Coronary artery (tissue), 2 donors: ENCODE measurements around the gene CARD11.

Experiments
- DNase-seq: peaks from one replicate; pipeline ENCODE4 v3.0.0-alpha.2; 2017; ENCODE audit warnings: low spot score
- H3K27ac ChIP-seq, 2 donors: fragments of 200-600 bp; sonication (generic); one replicate each; pipeline ENCODE4 v1.5.1; 2016 to 2019
- H3K4me3 ChIP-seq: fragments of 200-600 bp; sonication (generic); 2 replicates; pipeline ENCODE4 v1.5.1; 2016; ENCODE audit warnings: mild to moderate bottlenecking, moderate library complexity
- TF ChIP-seq, protein P1 (sequence below): fragments of 200-600 bp; sonication (generic); IDR thresholded peaks from one replicate; pipeline ENCODE4 v1.5.1; 2019; ENCODE audit warnings: antibody characterized with exemption

CARD11 gene

DNA sequence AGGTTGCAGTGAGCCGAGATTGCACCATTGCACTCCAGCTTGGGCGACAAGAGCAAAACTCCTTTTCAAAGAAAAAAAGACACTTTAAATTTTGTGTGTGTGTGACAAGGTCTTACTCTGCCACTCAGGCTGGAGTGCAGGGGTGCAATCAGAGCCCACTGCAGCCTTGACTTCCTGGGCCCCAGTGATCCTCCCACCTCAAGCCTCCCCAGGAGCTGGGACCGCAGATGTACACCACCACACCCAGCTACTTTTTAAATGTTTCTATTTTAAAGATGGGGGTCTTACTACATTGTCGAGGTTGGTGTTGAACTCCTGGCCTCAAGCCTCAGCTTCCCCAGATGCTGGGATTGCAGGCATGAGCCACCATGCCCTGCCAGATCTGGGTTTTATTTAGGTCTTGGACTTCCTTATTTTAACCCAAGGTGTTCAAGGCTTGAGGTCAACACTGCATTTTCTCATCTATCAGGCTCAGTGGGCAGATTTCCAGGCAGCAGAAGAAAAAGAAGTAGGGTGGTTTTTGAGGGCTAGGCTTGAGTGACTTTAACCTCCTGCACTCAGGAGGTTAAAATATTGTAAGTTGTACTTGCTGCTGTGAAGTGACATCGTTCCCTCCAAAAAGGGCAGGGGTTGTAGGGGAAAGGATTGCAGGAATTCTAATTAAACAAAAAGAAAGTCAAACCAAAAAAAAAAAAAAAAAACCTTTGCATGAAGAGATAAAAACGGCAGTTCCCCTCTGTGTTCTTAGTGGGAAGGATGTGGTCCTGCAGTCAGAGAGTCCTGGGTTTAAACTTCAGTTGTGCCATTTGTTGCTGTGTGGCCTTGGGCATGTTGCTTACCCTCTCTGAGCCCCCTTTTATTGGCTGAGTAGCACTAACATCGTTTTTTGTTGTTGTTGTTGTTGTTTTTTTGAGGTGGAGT lies 71.5 kb downstream of the CARD11 start:
- no peak overlapping the region for H3K4me3 ChIP-seq
- TF ChIP-seq, protein P1, sequence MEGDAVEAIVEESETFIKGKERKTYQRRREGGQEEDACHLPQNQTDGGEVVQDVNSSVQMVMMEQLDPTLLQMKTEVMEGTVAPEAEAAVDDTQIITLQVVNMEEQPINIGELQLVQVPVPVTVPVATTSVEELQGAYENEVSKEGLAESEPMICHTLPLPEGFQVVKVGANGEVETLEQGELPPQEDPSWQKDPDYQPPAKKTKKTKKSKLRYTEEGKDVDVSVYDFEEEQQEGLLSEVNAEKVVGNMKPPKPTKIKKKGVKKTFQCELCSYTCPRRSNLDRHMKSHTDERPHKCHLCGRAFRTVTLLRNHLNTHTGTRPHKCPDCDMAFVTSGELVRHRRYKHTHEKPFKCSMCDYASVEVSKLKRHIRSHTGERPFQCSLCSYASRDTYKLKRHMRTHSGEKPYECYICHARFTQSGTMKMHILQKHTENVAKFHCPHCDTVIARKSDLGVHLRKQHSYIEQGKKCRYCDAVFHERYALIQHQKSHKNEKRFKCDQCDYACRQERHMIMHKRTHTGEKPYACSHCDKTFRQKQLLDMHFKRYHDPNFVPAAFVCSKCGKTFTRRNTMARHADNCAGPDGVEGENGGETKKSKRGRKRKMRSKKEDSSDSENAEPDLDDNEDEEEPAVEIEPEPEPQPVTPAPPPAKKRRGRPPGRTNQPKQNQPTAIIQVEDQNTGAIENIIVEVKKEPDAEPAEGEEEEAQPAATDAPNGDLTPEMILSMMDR, result no peak
- H3K27ac ChIP-seq, result no peak overlapping the region
- peak; percentile 19 for DNase-seq

DNA sequence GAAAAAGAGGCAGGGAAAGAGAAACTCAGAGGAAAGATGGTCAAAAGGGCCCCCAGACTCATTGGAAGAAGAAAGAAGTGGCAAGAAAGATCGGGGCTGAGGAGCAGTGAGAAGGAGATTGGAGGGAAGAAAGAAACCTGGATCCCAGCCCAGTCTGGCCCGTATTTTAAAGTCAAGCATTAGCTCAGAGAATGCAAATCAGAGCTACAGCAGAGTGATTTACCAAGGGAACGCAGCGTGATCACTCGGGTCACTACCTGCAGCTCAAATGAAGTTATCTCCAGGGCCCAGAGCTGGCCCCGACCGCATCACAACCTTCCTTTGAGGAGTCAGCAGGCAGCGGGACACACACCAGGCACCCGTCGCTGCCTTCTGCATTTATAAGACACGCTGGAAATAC lies 72.8 kb downstream of the CARD11 start:
- no peak overlapping the region for H3K4me3 ChIP-seq
- TF ChIP-seq, protein P1, result no peak
- H3K27ac ChIP-seq, result no peak overlapping the region
- DNase-seq, result peak; percentile 29

DNA sequence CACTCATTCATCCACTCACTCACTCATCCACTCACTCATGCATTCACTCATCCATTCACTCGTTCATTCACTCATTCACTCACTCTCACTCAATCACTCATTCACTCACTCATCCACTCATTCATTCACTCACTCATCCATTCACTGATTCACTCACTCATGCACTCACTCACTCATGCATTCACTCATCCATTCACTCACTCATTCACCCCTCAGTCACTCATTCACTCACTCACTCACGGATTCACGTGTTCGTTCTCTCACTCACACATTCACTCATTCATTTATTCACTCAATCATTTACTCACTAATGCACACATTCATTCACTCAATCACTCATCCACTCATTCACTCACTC lies 73.4 kb downstream of the CARD11 start:
- TF ChIP-seq, protein P1, result no peak
- no peak for DNase-seq
- no peak overlapping the region for H3K27ac ChIP-seq
- no peak overlapping the region for H3K4me3 ChIP-seq

DNA sequence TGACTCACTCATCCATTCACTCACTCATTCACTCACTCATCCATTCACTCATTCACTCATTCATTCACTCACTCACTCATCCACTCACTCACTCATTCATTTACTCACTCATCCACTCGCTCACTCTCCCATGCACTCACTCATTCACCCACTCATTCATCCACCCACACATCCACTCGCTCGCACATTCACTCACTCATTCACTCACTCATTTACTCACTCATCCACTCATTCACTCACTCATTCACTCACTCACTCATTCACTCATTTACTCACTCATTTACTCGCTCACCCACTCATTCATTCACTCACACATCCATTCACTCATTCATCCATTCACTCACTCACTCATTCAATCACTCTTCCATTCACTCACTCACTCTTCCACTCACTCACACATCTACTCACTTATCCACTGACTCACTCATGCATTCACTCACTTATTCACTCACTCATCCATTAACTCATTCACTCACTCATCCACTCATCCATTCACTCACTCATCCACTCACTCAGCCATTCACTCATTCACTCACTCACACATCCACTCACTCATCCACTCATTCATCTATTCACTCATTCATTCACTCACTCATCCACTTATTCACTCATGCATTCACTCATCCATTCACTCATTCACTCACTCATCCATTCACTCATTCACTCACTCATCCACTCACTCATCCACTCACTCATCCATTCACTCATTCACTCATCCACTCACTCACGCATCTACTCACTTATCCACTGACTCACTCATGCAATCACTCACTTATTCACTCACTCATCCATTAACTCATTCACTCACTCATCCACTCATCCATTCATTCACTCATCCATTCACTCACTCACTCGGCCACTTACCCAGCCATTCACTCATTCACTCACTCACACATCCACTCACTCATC lies 74.0 kb downstream of the CARD11 start:
- TF ChIP-seq, protein P1, result no peak
- H3K4me3 ChIP-seq, result no peak overlapping the region
- no peak overlapping the region for H3K27ac ChIP-seq
- DNase-seq, result no peak

DNA sequence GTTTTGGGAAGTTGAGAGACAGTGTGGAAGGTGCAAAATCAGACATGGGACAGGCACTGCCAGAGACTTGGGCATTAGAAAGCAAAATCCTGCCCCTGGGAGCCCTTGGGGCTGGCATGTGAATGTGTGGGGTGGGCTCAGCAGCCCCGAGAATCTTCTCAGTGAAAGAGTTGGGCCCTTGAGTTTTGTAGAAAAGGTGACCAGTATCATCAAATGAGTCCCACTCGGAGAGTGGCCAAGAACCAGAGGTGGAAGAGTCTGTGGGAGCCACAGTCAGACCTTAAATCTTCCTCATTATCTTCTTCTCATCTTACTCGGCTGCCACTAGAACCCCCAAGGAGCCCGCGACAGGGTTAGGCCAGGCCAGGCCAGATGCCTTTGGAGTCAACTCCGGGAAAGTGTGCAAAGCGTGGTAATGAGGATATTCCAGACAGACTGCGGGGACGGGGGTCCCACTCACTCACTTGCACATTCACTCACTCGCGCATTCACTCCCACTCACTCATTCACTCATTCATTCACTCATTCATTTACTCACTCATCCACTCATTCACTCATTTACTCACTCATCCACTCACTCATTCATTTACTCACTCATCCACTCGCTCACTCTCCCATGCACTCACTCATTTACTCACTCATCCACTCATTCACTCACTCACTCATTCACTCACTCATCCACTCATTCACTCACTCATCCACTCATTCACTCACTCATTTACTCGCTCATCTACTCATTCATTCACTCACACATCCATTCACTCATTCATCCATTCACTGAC lies 74.9 kb downstream of the CARD11 start:
- Histone ChIP-seq H3K27ac (no peak overlapping the region), H3K4me3 (no peak overlapping the region)
- DNase-seq, result peak; percentile 28
- TF ChIP-seq, protein P1, result no peak

DNA sequence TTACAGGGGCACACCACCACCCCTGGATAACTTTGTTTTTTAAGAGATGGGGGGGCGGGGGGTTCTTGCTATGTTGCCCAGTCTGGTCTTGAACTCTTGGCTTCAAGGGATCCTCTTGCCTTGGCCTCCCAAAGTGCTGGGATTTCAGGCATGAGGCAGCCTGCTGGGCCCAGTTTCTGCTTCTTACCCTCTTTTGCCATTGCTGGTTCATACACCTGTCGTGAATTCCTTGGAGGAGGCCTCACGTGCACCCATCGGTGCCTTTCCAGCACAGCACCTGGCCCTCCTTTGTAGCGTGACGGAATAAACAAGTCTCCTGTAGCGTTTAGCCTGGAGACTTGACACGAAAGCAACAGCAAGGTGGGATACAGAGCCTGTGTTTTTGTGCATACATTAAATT lies 75.5 kb downstream of the CARD11 start:
- DNase-seq, result no peak
- TF ChIP-seq, protein P1, result no peak
- no peak overlapping the region for H3K27ac ChIP-seq
- no peak overlapping the region for H3K4me3 ChIP-seq
